ENCODE measurements around the gene EPHA2.

EPHA2 gene

DNA sequence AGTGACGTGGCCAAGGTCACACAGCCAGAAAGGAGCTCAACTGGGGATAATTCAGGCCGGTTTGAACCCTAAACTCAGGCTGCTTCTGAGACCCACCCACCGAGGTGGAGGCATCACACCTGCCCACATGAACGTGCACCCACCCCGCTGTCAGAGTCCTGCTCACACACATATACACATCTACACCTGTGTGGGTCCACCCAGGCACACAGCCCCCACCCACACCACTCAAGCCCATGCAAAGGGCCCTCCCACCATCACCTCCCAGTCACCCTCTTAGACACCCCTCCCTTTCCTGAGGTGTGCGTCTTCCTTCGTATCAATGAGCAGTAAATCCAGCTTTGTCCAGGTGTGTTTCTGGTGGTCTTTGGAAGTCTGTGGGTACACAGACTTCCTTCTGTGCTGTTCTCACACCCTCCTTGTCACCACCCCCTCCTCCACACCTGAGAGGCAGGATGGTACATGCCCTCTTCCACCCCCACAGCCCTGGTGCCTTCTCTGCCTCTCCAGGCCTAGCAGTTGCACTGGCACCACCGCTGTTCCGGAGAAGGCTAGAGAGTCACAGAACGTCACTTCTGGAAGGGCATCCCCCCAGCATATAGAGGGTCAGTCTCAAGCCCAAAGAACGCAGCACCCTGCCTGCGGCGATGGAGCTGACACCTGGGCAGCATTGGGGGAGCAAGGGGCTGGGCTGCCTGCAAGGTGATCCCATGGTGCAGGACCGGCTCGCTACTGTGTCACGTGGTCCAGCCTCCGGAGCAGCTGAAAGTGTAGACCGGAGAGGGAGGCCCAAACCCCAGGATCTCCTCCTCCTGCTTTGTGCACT lies 63.6 kb downstream of the EPHA2 start:
- DNase-seq (ENCODE audit: low read depth): no peak

DNA sequence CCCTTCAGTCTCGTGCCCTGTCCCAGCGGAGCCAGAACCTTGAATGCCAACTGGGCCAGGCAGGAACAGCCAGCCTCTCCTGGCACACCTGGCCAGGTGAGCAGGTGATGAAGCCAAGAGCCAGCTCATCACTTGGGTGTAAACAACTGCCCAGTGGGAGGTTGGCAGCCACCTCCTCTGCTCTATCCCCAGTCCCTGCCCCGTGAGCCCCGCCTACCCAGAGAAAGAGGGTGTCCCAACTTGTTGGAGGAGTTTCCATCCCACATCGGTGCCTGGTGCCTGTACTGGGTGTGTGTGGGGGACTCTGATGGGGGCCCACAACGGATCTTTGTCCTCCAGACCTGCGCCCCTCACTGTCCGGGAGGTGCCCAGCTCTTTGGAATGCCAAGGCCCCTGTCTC lies 64.6 kb downstream of the EPHA2 start:
- DNase-seq (ENCODE audit: low read depth): no peak

DNA sequence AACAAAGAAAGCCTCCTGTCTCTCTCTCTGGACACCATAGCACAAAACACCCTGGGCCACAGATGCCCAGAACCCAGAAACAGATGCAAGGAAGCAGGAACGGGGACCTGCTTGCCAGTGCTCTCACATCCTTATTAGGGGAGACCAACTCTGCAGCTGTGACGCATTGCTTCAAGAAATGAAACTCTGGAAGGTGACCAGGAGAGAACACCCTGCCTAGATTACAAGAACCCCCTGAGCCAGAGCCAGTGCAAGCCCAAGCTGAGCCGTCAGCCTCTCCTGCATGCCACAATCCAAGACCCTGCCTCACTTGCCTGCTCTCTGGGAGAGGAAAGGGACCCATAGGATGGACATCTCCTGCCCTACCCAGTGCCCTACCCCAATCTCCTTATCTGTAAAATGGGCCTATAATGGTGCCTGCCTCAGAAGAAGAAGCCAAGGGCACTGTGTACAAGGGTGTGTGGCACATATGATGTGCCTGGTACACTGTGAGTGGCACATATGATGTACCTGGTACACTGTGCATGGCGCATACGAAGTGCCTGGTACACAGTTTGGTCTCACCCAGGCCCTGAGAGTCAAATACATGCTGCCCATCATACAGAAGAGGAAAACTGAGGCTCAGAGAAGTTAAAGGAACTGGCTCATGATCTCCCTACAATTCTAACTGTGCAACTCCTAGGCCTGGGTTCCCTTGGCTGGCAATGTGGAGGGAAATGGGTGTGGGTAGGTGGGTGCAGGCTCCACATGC lies 65.6 kb downstream of the EPHA2 start:
- DNase-seq (ENCODE audit: low read depth): no peak

DNA sequence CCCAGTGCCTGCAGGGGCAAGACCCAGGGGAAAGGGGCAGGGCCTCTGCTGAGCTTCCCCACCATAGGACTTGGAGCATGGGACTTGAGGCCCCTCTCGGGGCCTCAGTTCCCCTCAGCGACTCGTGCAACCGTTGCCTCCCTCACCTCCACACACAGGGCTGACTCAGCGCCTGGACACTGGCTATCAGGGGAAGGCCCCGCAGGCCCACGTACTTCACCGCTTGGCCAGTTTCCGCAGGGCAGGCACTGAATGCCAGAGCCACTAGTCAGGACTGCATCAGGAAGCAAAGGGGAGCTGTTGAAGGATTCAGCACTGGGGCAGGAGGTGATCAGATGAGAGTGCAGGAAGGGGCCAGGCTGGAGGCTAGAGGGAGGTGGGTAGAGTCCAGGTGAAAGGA lies 66.9 kb downstream of the EPHA2 start:
- DNase-seq (ENCODE audit: low read depth): no peak

DNA sequence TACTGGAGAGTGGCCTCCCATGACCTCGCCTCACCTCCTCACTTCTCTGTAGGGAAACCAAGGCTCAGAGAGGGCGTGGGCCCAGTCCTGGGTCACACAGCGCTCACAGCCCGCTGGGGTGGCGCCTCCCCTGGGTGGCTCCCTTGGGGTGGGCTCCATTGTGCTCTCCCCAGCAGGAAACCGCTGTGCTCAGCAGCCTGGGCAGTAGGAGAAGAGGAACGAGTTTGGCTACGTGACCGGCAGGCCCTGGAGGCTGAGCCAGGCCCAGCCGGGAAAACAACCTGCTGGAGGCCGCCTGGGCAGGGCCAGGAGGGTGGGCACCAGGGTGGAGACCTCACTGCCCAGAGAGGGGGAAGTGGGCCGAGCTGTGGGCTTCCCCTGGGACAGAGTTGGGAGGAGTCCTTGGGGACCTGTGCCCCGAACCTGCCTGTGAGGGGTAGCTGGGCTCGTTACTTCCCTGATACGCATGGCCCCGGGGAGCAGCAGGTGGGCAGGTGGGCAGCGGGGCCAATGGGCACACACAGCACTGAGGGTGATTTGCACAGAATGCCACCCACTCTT lies 67.4 kb downstream of the EPHA2 start:
- no peak for DNase-seq (ENCODE audit: low read depth)

DNA sequence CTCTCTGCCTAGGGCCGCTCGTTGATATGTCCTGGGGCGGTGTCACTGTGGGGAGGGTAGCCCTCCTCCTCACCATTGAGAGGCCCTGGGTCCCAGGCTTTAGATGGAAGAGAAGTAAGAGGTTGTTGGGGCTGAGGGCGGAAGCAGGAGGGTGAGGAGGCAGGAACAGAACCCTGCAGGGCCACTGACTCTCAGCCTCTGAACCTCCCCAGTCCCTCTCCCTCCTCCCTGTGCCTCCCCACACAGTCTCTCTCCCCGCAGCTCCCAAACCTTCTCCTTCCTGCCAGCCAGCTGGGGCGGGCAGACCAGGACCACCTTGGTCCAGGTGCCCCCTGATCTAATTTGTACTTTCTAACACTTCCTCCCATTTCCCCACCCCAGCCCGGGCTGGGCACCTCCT lies 68.1 kb downstream of the EPHA2 start:
- DNase-seq (ENCODE audit: low read depth): no peak

DNA sequence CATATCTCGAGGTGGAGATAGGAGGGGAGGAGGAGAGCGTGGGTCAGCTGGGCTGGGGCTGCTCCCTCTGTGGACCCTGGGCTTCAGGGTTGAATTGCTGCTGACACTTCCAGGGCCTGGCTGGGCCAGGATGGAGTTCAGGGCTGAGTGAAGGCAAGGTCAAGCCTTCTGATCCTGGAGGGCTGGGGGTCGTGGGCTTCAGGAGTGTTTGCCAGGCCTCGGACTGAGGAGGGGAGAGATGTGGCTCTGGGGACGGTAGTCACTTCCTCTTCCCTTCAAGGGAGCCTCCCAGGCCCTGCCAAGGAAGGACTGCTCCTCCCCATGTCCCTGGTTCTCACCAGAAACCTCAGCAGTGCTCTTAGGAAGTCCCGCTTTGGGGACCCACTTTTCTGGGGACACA lies 70.3 kb downstream of the EPHA2 start:
- DNase-seq (ENCODE audit: low read depth): no peak

DNA sequence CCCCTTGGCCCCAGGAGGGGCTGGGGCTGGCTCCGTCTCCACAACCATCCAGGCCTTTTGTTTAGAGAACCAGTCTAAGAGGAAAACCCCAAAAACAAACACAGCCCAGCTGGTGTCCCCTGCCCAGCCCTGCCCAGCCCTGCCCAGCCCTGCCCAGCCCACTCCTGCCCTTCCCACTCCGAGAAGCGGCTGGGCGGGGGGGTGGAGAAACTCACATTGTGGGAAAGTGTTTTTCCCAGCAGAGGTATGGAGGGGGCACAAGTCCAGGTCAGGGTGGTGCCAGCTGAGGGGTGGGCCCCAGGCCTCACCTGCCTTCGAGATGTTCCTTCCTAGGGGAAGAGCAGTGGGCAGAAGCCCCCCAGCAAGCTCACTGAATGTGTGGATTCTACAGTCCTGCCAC lies 72.4 kb downstream of the EPHA2 start:
- DNase-seq (ENCODE audit: low read depth): no peak

DNA sequence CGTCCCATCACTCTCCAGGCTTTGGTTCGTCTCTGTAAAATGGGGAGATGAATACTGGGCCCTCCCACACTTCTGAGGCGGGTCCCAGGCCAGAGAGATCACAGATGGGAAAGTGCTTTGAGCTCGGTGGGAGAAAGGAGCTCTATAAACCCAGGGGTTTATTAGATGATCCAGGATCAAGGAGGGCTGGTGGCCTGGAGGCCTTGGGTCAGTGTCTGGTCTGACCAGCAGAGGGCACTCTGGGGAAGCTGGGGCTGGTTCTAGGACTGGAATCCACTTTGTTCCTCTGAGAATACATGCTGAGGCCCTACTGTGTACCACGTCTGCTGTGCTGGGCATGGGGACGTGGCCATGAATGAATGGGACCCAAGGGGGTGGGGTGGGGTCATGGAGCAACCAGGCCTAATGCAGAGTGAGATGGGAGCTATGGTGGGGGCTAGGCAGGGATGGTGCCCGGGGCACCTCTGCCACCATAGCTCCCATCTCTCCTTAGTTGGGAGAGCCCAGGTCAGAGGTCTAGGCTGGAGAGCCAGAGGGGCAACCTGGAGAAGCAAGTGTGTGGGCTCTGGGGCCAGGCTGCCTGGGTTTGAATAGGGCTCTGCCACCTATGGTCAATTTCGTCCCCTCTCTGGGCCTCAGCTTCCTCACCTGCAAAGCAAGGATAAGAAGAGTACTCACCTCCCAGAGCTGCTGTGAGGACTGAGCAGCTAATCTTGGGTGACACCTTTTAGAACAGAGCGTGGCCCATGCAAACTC lies 73.4 kb downstream of the EPHA2 start:
- peak; percentile 45 for DNase-seq (ENCODE audit: low read depth)

DNA sequence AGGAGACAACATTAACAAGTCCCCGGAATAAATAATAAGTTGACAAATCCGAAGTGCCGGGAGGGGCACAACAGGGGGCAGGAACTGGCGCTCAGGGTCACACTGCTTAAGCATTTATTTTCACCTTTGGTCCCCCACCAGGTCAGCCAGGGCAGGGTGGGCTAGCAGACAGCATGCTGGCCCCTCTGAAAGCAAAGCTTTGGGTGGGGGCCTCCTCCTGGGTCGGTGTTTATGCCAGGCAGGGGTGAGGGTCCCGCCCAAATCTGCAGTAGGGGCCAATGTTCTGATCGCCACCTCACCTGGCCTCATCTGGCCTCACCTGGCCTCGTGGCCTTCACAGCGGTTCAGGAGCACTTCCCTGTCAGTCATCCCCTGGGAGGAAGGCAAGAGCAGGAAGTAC lies 74.2 kb downstream of the EPHA2 start:
- DNase-seq (ENCODE audit: low read depth): no peak

DNA sequence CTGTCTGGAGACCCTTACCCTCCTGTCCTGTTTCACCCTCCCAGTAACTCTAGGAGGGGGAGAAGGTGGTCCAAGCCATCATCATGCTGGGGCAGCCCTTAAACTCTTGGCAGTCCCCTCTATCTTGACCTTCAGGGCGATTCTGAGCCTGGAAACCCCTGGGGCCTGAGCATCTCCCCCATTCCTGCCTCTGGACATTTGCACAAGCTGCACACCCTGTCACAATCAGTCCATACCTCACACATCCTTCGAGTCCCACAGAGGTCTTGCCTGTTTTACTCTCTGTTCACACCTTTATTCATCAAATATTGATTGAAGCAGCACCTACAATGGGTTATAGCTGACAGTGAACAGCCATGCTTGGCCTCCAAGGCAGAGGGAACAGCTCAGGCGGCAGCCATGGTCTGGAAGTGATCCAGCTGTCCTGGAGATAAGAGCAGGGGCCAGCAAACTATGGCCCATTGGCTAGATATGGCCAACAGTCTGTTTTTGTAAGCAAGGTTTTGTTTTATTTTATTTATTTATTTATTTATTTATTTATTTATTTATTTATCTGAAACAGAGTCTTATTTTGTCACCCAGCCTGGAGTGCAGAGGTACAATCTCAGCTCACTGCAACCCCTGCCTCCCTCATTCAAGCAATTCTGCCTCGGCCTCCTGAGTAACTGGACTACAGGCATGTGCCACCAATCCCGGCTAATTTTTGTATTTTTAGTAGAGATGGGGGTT lies 75.3 kb downstream of the EPHA2 start:
- DNase-seq (ENCODE audit: low read depth): no peak

DNA sequence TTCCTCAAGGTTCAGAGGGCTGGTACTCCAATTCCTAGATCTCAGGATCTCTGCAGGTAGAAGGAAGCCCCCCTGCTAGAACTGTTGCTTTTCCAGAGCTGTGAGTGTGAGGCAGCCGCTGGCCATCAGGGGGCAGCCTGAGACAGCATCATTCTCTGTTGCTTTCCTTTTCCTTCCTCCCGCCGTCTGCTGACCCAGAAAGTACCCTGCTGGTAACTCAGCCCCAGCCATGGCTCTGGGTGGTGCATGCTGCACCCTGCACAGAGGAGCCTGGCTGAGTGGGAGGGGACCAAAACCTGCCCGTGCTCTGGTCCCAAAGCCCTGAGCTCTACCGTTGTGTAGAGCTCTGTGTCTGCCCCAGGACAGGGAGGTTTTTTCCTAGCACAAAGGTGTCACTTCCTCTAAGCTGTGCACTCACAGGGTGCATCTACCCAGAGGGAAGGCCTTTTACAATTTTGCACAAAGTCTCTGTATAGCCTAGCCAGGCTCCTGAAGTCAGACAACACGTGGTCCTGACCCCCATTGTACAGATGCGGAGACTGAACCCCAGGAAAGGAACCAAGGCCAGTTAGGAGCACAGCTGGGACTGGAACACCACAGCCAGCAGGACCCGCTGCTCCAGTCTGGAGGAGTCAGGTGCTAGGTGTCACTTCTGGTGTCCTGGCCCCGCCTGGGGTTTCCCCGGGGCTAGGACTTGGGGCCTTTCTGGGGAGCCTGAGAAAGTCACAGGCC lies 76.8 kb downstream of the EPHA2 start:
- no peak for DNase-seq (ENCODE audit: low read depth)

DNA sequence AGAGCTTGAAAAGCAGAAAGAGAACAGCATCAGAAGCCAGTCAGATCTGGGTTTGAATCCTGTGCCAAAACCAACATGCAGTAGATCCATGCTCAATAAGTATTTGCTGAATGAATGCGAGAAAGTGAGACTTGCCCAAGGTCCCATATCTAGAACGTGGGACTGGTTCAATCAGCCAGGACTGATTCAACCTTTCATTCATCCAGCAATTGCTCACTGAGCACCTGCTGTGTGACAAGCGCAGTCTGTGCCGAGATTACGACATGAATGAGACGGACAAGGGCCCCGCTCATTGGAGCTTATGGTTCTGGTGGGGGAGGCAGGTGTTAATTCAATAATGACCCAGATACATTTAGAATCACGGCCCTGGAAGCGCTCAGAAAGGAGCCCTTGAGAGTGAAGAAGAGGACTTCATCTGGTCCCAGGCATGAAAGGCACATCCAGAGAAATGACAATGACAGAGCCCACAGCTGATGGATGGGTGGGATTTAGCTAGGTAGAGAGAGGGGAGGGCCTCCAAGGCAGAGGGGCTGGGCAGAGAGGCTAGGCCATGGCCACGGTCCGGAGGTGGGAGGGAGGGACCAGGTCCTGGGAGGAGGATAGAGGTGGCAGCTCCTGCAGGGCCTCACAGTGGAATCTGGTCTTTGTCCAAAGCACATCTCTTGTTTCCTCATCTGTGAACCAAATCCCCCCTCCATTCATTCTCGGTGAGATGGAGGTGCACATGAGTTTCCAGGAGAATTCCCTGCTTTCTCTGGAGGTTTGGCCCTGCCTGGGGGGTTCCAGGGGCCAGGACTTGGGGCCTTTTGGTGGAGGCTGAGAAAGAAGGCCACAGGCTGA lies 78.2 kb downstream of the EPHA2 start:
- DNase-seq (ENCODE audit: low read depth): no peak

DNA sequence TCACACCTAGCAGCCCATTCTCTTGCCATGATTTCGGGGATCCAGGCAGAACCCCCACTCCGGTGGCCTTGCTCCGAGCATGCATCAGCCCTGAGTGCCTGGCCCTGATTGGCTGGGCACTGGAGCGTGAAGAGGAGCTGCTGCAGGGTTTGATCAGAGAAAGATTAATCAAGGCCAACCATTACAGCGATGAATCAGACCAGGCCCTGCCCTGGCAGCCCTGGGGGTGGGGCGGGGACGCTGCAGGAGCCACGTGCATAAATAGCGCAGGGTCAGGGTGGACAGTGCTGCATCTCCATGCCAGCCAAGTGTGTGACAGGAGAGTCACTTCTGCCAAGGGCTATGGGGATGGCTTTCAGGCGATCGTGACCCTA lies 79.0 kb downstream of the EPHA2 start:
- no peak for DNase-seq (ENCODE audit: low read depth)

DNA sequence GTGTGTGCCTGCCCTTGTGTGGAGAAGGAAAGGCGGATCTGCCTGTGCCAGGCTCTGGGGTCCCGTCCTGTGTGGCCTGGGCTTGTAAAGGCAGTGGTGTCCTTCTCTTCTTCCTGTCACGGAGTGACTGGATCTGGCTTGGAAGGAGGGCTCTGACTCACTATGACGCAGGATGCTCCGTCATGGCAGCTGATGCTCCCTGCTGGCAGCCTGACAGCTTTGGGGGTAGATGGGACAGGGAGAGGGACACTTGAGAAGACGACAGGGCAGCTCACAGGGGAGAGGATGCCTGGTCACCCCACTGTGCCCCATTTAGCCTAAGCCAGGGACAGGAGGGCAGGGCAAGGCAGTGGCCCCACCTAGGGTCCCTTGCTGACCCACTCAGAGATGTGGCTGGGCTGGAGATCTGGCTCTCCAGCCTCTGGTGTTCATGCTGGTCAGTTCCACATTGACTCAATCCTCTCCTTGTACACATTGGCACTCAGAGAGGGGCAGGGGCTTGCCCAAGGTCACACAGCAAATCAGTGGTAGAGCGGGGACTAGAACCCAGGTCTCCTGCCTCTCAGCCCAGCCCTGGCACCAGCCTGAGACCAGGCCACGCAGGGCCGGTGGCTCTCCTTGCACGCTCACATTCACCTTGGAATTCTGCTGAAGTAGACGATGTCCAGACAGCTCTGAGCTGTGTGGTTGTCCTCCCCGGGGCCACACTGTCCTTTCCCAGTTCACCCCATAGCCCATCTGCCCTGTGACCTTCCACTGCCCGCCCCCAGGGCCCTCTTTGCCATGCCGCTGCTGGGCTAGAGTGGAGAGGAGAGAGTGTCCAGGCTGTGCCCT lies 79.6 kb downstream of the EPHA2 start:
- DNase-seq (ENCODE audit: low read depth): peak; percentile 83

DNA sequence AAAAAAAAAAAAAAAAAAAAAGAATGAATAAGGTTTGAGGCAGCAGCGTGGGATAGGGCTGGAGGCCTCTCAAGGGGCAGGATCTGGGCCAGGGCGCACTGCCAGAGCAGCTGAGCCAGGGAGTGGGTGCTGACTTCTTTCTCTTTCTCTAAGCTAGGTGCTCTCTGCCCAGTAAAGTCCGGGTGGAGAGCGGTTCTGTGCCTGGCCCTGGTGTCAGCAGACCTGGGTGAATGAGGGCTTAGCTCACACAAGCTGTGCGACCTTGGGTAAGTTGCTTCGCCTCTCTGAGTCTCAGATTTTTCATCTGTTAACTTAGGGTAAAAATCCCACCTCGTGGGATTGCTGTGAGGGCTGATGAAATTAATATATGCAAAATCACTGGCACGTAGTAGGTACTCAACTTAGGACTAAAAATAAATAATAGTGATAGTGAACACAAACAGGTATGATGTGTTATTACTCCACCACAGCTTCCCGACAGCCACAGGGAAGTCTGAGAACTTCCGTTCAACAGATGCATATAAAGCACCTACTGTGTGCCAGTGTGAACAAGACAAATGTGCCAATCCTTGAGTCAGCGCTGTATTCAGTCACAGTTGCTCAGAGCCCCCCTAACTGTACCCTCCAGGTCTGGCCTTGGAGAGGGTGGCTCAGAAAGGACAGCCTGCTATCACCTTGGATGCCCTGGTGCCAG lies 80.4 kb downstream of the EPHA2 start:
- no peak for DNase-seq (ENCODE audit: low read depth)
